K562 (cell line): Measurements from ENCODE around the gene ACBD4. TPM values are rescaled to one million over a fixed set of nuclear protein-coding genes. Genes with fewer than 3 reads are reported as not detected.

Experiments
- ATAC-seq: fragments of 200-7000 bp; cut with Tn5 transposase; 3 replicates; pipeline ENCODE4 v1.9.1; 2020; ENCODE audit warnings: moderate library complexity
- BruUV-seq: library from RNA; stranded (reverse); fragments of 400-500 nt; replicated peaks from 2 replicates; lab custom pipeline; 2021; lab: Mats Ljungman, UMichigan
- CTCF ChIA-PET: fragments of 300-600 bp; formaldehyde crosslinking; extraction: SDS; loops from one replicate; lab custom pipeline; 2021; ENCODE audit warnings: low intra/inter-chr PET ratio; lab: Yijun Ruan, JAX
- POLR2A ChIA-PET: fragments of 300-600, 350-650 bp; sonication (Branson Sonifier 250); formaldehyde crosslinking; extraction: SDS; loops from one replicate; lab custom pipeline; 2021; ENCODE audit warnings: antibody characterized with exemption, inconsistent platforms; lab: Yijun Ruan, JAX
- DNase-seq, 4 experiments: peaks; one replicate each; pipeline versions ENCODE4 v3.0.0 to v3.0.0-alpha.2; 2011 to 2018; ENCODE audit warnings: low spot score in 3 of 4, mixed read lengths in 3 of 4; ENCODE audit errors: extremely low read depth in 1 of 4
- FAIRE-seq: peaks from 2 replicates; lab custom pipeline; 2011; peaks lifted over from hg19 to GRCh38; lab: Jason Lieb, UNC
- H2AFZ ChIP-seq: 2 replicates; pipeline ENCODE4 v1.6.0; 2011; ENCODE audit warnings: low read depth, low read length, control low read depth, inconsistent platforms
- H3K27ac ChIP-seq: fragments of 200-600 bp; 3 replicates; pipeline ENCODE4 v1.8.0; 2011; ENCODE audit warnings: low read depth, mild to moderate bottlenecking, control low read depth, inconsistent platforms, low read length, moderate library complexity, mixed read lengths; ENCODE audit errors: extremely low read depth
- H3K27me3 ChIP-seq, 2 experiments: fragments of 300-600 bp in 1 of 2; 2 replicates in 1 of 2; 3 replicates in 1 of 2; pipeline versions ENCODE4 v1.6.0 to v1.8.0; 2011; ENCODE audit warnings: inconsistent platforms in 2 of 2, low read length in 2 of 2, mild to moderate bottlenecking in 1 of 2, mixed read lengths in 1 of 2, moderate library complexity in 1 of 2; ENCODE audit not compliant: control insufficient read depth in 2 of 2, insufficient read depth in 2 of 2
- H3K36me3 ChIP-seq: fragments of 300-600 bp; 3 replicates; pipeline ENCODE4 v1.8.0; 2011; ENCODE audit warnings: mild to moderate bottlenecking, low read length, inconsistent platforms; ENCODE audit not compliant: control insufficient read depth, insufficient read depth
- H3K4me1 ChIP-seq, 2 experiments: fragments of 200-600 bp in 1 of 2; replicated peaks in 1 of 2; 2 replicates in 1 of 2; 3 replicates in 1 of 2; pipeline versions ENCODE4 v1.5.1 to v1.8.0; 2011; ENCODE audit warnings: inconsistent platforms in 2 of 2, low read length in 2 of 2, mild to moderate bottlenecking in 1 of 2, mixed read lengths in 1 of 2, moderate library complexity in 1 of 2; ENCODE audit not compliant: control insufficient read depth in 2 of 2, insufficient read depth in 2 of 2
- H3K4me2 ChIP-seq: 2 replicates; pipeline ENCODE4 v1.6.1; 2011; ENCODE audit warnings: low read length, control low read depth, inconsistent platforms, mixed read lengths; ENCODE audit not compliant: insufficient read depth
- H3K4me3 ChIP-seq: fragments of 200-600 bp; sonication (generic), shearing (Covaris generic); 2 replicates; pipeline ENCODE4 v1.5.1; 2016; ENCODE audit warnings: control low read depth, inconsistent platforms
- H3K79me2 ChIP-seq: fragments of 200-600 bp; 3 replicates; pipeline ENCODE4 v1.8.0; 2011; ENCODE audit warnings: low read length, inconsistent platforms; ENCODE audit not compliant: control insufficient read depth, insufficient read depth
- H3K9ac ChIP-seq, 2 experiments: 2 replicates each; pipeline versions ENCODE4 v1.6.0 to v1.6.1; 2011; ENCODE audit warnings: low read depth in 2 of 2, low read length in 2 of 2, control low read depth in 1 of 2, inconsistent platforms in 1 of 2, mild to moderate bottlenecking in 1 of 2, mixed read lengths in 1 of 2; ENCODE audit not compliant: insufficient read depth in 1 of 2
- H3K9me1 ChIP-seq: one replicate; pipeline ENCODE4 v1.6.0; 2011; ENCODE audit warnings: inconsistent platforms, mild to moderate bottlenecking, low read length, moderate library complexity; ENCODE audit not compliant: control insufficient read depth, insufficient read depth
- H3K9me3 ChIP-seq: replicated peaks from 2 replicates; pipeline ENCODE4 v1.5.1; 2011; ENCODE audit warnings: low read depth, low read length, inconsistent platforms; ENCODE audit not compliant: control insufficient read depth, insufficient read depth
- H4K20me1 ChIP-seq: replicated peaks from 2 replicates; pipeline ENCODE4 v1.6.1; 2011; ENCODE audit warnings: low read length, inconsistent platforms, mixed read lengths; ENCODE audit not compliant: control insufficient read depth, insufficient read depth
- CHD1 ChIP-seq: fragments of 200-600 bp; sonication (generic); IDR thresholded peaks from one replicate; pipeline ENCODE4 v1.6.1; 2012; ENCODE audit warnings: mild to moderate bottlenecking, moderate library complexity, low read length, inconsistent platforms
- HLTF ChIP-seq: fragments of 450-650 bp; IDR thresholded peaks from 2 replicates; pipeline ENCODE4 v1.6.1; 2016
- HNRNPLL ChIP-seq: fragments of 200-400 bp; formaldehyde crosslinking; IDR thresholded peaks from 2 replicates; pipeline ENCODE4 v1.6.1; 2017; ENCODE audit warnings: low read length, low read depth, mild to moderate bottlenecking; ENCODE audit not compliant: poor library complexity, severe bottlenecking
- KDM5B ChIP-seq: fragments of 200-600 bp; sonication (generic); IDR thresholded peaks from 2 replicates; pipeline ENCODE4 v1.6.1; 2012; ENCODE audit warnings: low read depth, mild to moderate bottlenecking, moderate library complexity, low read length, control low read depth, inconsistent platforms; ENCODE audit not compliant: insufficient replicate concordance
- MXI1 ChIP-seq: IDR thresholded peaks from 2 replicates; pipeline ENCODE4 v1.6.1; 2011; ENCODE audit warnings: low read depth, mild to moderate bottlenecking, improper control_type of control experiment, low read length
- RBBP5 ChIP-seq: fragments of 200-600 bp; sonication (generic); IDR thresholded peaks from 2 replicates; pipeline ENCODE4 v1.6.1; 2012; ENCODE audit warnings: borderline replicate concordance, mild to moderate bottlenecking, low read length, control low read depth, inconsistent platforms; ENCODE audit not compliant: insufficient read depth, poor library complexity, severe bottlenecking
- TEAD4 ChIP-seq, 2 experiments: sonication (generic) in 1 of 2; formaldehyde crosslinking in 1 of 2; IDR thresholded peaks; 2 replicates each; pipeline versions ENCODE4 v1.6.1 to v1.8.0; 2012 to 2022; ENCODE audit warnings: borderline replicate concordance in 1 of 2, inconsistent platforms in 1 of 2, low read length in 1 of 2, mild to moderate bottlenecking in 1 of 2, missing genetic modification reagents in 1 of 2
- ZBTB7A ChIP-seq: IDR thresholded peaks from 2 replicates; pipeline ENCODE4 v1.6.1; 2011; ENCODE audit warnings: low read depth, mild to moderate bottlenecking, low read length, moderate library complexity, borderline replicate concordance; ENCODE audit not compliant: control insufficient read depth
- ZEB2 ChIP-seq: fragments of 450-650 bp; IDR thresholded peaks from 2 replicates; pipeline ENCODE4 v1.6.1; 2016
- ZNF274 ChIP-seq: IDR thresholded peaks from 2 replicates; pipeline ENCODE4 v1.6.1; 2011; ENCODE audit warnings: low read depth, mild to moderate bottlenecking, low read length, moderate library complexity, borderline replicate concordance
- ZNF384 ChIP-seq: IDR thresholded peaks from 2 replicates; pipeline ENCODE4 v1.6.1; 2012; ENCODE audit warnings: low read depth, low read length, improper control_type of control experiment
- WGBS: fragments of 100-300 bp; shearing (Covaris generic); methylation state at CpG from one replicate; pipeline ENCODE4 v1.1.6; 2016; ENCODE audit warnings: low coverage, mixed read lengths; ENCODE audit not compliant: insufficient coverage; ENCODE audit errors: missing lambda C conversion rate; 5-methylcytosine and 5-hydroxymethylcytosine counted together
- in situ Hi-C: fragments of 300-500 bp; cut with MboI; formaldehyde crosslinking; loops from 4 replicates; pipeline ENCODE4 v1.15.0; 2018; ENCODE audit warnings: inconsistent platforms, mixed read lengths
- intact Hi-C: fragments of 100-400 bp; cut with micrococcal nuclease; formaldehyde crosslinking; loops from 2 replicates; pipeline ENCODE4 v1.14.2; 2022
- polyA plus RNA-seq, 8 experiments: library from polyadenylated mRNA; depleted of rRNA in 4 of 8; stranded (reverse) in 5 of 8; unstranded in 3 of 8; fragments of >200 nt; fragmentation: Nextera tagmentation in 2 of 8; fragmentation: Illumina TruSeq in 1 of 8; extraction: Ambion mirVana in 2 of 8; extraction: Trizol in 1 of 8; gene quantifications; 2 replicates each; pipeline versions ENCODE4 v1.2.1 to v1.2.3, GENCODE V29; 2011 to 2014; ENCODE audit warnings: inconsistent platforms in 1 of 8, missing spikeins in 1 of 8
- total RNA-seq, 7 experiments: library from RNA; depleted of rRNA in 6 of 7; stranded (reverse); fragments of >200 nt in 6 of 7; fragmentation: Illumina TruSeq in 2 of 7; extraction: Trizol in 2 of 7; gene quantifications; 2 replicates each; pipeline versions ENCODE4 v1.2.1 to v1.2.3, GENCODE V29; 2011 to 2021; ENCODE audit warnings: low replicate concordance in 1 of 7
- TF ChIP-seq, protein P1 (sequence below): sonication (generic); formaldehyde crosslinking; IDR thresholded peaks from 2 replicates; pipeline ENCODE4 v1.9.0; 2022; ENCODE audit warnings: mild to moderate bottlenecking, missing genetic modification reagents
- TF ChIP-seq, protein P2 (sequence below), 2 experiments: IDR thresholded peaks; 2 replicates each; pipeline ENCODE4 v1.6.1; 2011; ENCODE audit warnings: borderline replicate concordance in 1 of 2, control low read depth in 1 of 2, low read depth in 1 of 2, low read length in 1 of 2, mild to moderate bottlenecking in 1 of 2, mixed read lengths in 1 of 2, moderate library complexity in 1 of 2; ENCODE audit not compliant: insufficient read depth in 1 of 2, insufficient read length in 1 of 2, poor library complexity in 1 of 2, severe bottlenecking in 1 of 2; ENCODE audit errors: extremely low read depth in 1 of 2
- TF ChIP-seq, protein P3 (sequence below): sonication (generic); formaldehyde crosslinking; IDR thresholded peaks from 2 replicates; pipeline ENCODE4 v1.8.1; 2023; ENCODE audit warnings: mild to moderate bottlenecking, missing genetic modification reagents, moderate library complexity

The ACBD4 gene
- total and polyA plus RNA-seq, 9 of the 15 experiments (the other 6 are each of a cell fraction or from before 2014, with no cell fraction given): 0.14 to 6.9 (median 4.6) TPM

DNA sequence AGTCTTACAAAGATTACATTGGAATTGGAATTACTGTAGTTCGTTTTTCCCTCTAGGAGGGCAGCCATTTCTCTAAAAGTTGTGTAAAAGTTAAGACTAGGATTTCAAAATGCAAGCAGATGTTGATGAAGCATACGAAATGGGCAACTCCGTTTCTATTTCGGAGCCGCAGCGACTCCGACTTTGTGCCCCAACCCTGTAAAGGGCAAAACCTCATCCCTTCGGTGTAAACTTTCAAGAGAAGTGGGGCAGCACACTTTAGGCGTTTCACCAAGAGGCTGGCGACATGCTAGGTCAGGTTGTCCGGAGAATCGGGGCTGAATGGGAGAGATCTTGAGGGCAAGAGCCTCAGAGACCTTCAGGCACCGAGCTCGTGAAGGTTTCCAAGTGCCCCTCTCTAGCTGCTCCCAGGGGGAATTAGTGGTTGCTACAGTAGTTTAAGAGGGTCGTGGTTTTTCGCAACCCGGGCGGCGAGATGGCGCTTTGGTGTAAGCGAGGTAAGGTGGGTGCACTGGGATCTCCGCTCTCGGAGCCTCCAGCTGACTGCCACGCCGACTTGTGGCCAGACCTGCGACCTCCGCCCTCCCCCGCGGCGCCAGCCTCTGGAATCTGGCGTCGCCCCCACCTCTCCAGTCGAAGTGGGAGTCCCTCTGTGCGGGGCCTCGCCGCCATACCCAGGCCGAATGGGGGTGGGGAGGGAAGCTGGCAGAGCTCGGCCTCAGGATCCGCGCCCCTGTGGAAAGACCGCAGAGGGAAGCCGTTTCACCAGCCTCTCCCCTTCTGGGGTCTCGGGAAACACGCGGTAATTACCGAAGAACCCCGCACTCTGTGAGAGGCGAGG, 25.2 kb downstream of the ACBD4 start:
- FAIRE-seq (no peak), ATAC-seq (peak; percentile 63), DNase-seq (peak; percentile 70 to 86 (median 84))
- H3K9me3 ChIP-seq: no peaks in the 10 kb centered on the region
- H3K4me1 ChIP-seq: peaks cover 39 to 42% of the 10 kb centered on the region in 2 experiments
- peak overlapping the region; percentile 98 to 99 for H3K9ac ChIP-seq
- H3K4me3 ChIP-seq: peak overlapping the region; percentile 86
- under 1% methylated on average over 45 of the region's 48 CpGs for WGBS
- H3K9me1 ChIP-seq: no peaks in the 10 kb centered on the region
- H3K27me3 ChIP-seq: no peaks in the 10 kb centered on the region
- in situ Hi-C loops (no loop called here), intact Hi-C loops (loop anchor here (1.0 kb wide), 1 partner anchor 12 kb away; the partner anchor contains the start of gene HEXIM1)
- peaks cover 5% of the 10 kb centered on the region; the same call in 2 of the 3 replicates for H3K36me3 ChIP-seq
- POLR2A ChIA-PET: interaction anchor here (0.9 to 9.6 kb wide), 14 partner anchors 10 to 185 kb away, joined by 3 to 497 read pairs (median 6); partner anchors contain the start of genes ACBD4, HEXIM1 and NMT1
- H3K27ac ChIP-seq: peak overlapping the region; percentile 98
- H2AFZ ChIP-seq: peak overlapping the region; percentile 67
- peak overlapping the region; percentile 98 for H3K4me2 ChIP-seq
- BruUV-seq: TSS peak; percentile 74
- CTCF ChIA-PET: interaction anchor here (0.9 to 3.0 kb wide), 5 partner anchors 9 to 38 kb away, joined by 3 to 19 read pairs (median 3); partner anchors contain the start of genes ACBD4, HEXIM1 and PLCD3
- no peaks in the 10 kb centered on the region for H4K20me1 ChIP-seq
- H3K79me2 ChIP-seq: peaks cover 37% of the 10 kb centered on the region
- TF ChIP-seq, protein P1, sequence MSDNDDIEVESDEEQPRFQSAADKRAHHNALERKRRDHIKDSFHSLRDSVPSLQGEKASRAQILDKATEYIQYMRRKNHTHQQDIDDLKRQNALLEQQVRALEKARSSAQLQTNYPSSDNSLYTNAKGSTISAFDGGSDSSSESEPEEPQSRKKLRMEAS: peak; percentile 10; the same call in 1 of the 2 replicates
- TF ChIP-seq CHD1 (peak; percentile 100), ZNF274 (no peak), HNRNPLL (peak; percentile 36), HLTF (0 out of 2 replicates have a peak, but pooled peaks have one; percentile 6), RBBP5 (peak; percentile 86), MXI1 (peak; percentile 41; the same call in 1 of the 2 replicates), ZNF384 (0 out of 2 replicates have a peak, but pooled peaks have one; percentile 6), KDM5B (peak; percentile 73), ZBTB7A (peak; percentile 80; the same call in 1 of the 2 replicates), ZEB2 (peak; percentile 39; the same call in 1 of the 2 replicates), TEAD4 (IDR thresholded peaks at IDR 0.05; ENCODE audit: low read length) (no peak), TEAD4 (CRISPR knock-in tag; IDR thresholded peaks at IDR 0.05; ENCODE audit: borderline replicate concordance) (no peak)
- TF ChIP-seq, protein P2, sequence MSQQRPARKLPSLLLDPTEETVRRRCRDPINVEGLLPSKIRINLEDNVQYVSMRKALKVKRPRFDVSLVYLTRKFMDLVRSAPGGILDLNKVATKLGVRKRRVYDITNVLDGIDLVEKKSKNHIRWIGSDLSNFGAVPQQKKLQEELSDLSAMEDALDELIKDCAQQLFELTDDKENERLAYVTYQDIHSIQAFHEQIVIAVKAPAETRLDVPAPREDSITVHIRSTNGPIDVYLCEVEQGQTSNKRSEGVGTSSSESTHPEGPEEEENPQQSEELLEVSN (IDR thresholded peaks at IDR 0.05; ENCODE audit: borderline replicate concordance in 1 of 2, extremely low read depth in 1 of 2, insufficient read depth in 1 of 2, insufficient read length in 1 of 2, low read depth in 1 of 2, low read length in 1 of 2, poor library complexity in 1 of 2, severe bottlenecking in 1 of 2): peak; percentile 2 to 35
- TF ChIP-seq, protein P3, sequence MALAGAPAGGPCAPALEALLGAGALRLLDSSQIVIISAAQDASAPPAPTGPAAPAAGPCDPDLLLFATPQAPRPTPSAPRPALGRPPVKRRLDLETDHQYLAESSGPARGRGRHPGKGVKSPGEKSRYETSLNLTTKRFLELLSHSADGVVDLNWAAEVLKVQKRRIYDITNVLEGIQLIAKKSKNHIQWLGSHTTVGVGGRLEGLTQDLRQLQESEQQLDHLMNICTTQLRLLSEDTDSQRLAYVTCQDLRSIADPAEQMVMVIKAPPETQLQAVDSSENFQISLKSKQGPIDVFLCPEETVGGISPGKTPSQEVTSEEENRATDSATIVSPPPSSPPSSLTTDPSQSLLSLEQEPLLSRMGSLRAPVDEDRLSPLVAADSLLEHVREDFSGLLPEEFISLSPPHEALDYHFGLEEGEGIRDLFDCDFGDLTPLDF (CRISPR knock-in tag): no peak
